ENCODE data around the gene PRKN. TPM values are rescaled to one million over a fixed set of nuclear protein-coding genes. Genes with fewer than 3 reads are reported as not detected.

Gene PRKN
- total and polyA plus RNA-seq, 5 donors from 2014 or later: 0.24 to 3.7 (median 2.5) TPM

DNA sequence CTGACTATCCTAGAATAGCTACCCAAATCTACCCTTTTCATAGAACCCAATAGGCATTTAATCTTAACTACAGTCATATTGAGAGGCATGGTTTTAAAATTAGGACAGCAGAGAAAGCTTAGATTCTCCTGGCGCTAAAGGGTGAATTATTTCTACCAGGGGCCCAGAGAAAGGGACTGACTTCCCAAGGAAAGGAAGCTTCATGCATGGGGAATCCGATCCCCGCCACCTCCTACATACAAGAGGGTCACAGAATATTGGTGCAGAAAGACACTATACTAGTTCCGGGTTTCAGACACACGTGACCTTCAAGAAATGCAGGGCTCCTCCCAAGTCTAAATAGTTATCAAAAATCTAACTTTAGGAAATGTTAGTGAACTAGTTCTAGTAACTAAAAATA, 130.9 kb downstream of the PRKN start:
- H3K27me3 Mint-ChIP-seq: no peaks in the 10 kb centered on the region
- Histone ChIP-seq H3K27ac (ENCODE audit: insufficient read depth, low read length, poor library complexity, severe bottlenecking) (no peak overlapping the region), H3K4me3 (ENCODE audit: low read depth, low read length) (no peak overlapping the region), H3K27me3 (ENCODE audit: control insufficient read depth, insufficient read depth, low read length) (no peaks in the 10 kb centered on the region), H3K9me3 (ENCODE audit: control insufficient read depth in 2 of 2, low read length in 2 of 2) (no peaks in the 10 kb centered on the region), H3K4me1 (ENCODE audit: control insufficient read depth, insufficient read depth, low read length, poor library complexity, severe bottlenecking) (no peaks in the 10 kb centered on the region), H3K36me3 (ENCODE audit: control insufficient read depth, insufficient read depth, low read length) (no peaks in the 10 kb centered on the region)
- H3K4me3 Mint-ChIP-seq: no peak overlapping the region
- no peak overlapping the region for H3K27ac Mint-ChIP-seq
- no peak for ATAC-seq (ENCODE audit: low read depth in 2 of 2)
- no peak for DNase-seq
- H3K9me3 Mint-ChIP-seq: peaks cover 0 to 2% (median 0%) of the 10 kb centered on the region in 7 donors
- no peaks in the 10 kb centered on the region for H3K36me3 Mint-ChIP-seq
- no peaks in the 10 kb centered on the region for H3K4me1 Mint-ChIP-seq

DNA sequence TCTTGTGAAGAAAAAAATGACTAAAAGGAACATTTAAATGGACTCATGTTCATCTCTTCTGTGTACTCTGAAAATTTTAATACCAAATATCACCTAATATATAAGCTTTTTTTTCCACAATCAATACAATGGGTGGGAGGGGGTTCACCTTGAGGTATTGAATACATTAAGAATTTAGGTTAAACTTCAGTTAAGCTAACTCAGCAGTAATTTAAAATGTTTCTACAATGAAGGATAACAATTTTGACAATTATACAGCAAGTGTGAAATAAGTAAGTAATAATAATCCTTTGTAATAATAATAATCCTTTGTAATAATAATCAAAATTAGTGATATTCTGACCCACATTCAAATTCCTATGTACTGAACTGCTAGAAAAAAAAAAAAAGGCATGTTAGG, 136.0 kb downstream of the PRKN start:
- no peaks in the 10 kb centered on the region for H3K36me3 Mint-ChIP-seq
- H3K36me3 ChIP-seq (ENCODE audit: control insufficient read depth, insufficient read depth, low read length): no peaks in the 10 kb centered on the region
- H3K4me1 Mint-ChIP-seq: no peaks in the 10 kb centered on the region
- peaks cover 0 to 3% (median 0%) of the 10 kb centered on the region in 7 donors for H3K9me3 Mint-ChIP-seq
- H3K27ac Mint-ChIP-seq: no peak overlapping the region
- no peak overlapping the region for H3K4me3 Mint-ChIP-seq
- H3K27ac ChIP-seq (ENCODE audit: insufficient read depth, low read length, poor library complexity, severe bottlenecking): no peak overlapping the region
- no peak for ATAC-seq (ENCODE audit: low read depth in 2 of 2)
- H3K27me3 Mint-ChIP-seq: no peaks in the 10 kb centered on the region
- no peaks in the 10 kb centered on the region for H3K9me3 ChIP-seq (ENCODE audit: control insufficient read depth in 2 of 2, low read length in 2 of 2)
- H3K27me3 ChIP-seq (ENCODE audit: control insufficient read depth, insufficient read depth, low read length): no peaks in the 10 kb centered on the region
- no peaks in the 10 kb centered on the region for H3K4me1 ChIP-seq (ENCODE audit: control insufficient read depth, insufficient read depth, low read length, poor library complexity, severe bottlenecking)
- DNase-seq: no peak
- H3K4me3 ChIP-seq (ENCODE audit: low read depth, low read length): no peak overlapping the region

DNA sequence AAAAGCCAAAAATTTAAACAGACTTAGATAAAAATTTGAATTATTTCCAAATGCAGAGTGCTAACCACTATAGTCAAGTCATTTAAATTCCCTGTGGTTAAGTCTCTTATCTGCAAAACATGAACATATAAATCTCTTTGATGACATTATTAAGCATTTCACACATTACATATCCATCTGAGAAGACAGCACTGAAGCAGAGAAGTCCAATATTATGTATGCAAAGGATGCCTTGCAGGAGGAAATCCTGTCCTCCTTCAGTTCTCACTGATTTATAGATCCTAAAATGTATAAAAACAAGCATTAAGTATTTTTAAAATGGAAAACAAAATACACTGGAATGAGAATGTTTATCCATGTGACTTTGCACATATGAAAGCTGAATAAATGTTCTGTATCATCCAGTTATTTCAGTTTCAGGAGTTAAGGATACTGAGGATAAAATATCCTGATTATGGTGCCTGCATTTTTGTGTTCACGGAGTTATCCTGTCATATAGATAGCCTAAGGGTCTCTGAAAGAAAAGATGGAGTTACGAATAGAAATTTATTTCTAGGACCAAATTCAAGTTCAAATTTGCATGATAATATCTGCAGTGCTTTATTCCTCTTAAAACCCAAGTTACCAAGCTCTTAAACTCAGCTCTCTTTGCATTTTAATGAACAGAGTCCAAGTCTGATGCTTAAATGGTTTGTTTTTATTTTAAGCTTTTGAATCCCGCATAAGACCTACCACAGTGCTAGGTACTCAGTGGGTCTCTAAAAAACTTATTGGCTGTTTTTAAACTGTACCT, 145.4 kb downstream of the PRKN start:
- Mint-ChIP-seq H3K36me3 (no peaks in the 10 kb centered on the region), H3K4me1 (peaks cover 0 to 7% (median 0%) of the 10 kb centered on the region in 4 donors), H3K4me3 (no peak overlapping the region), H3K9me3 (peaks cover 0 to 4% (median 0%) of the 10 kb centered on the region in 7 donors), H3K27me3 (no peaks in the 10 kb centered on the region), H3K27ac (no peak overlapping the region)
- H3K4me3 ChIP-seq (ENCODE audit: low read depth, low read length): no peak overlapping the region
- H3K9me3 ChIP-seq (ENCODE audit: control insufficient read depth in 2 of 2, low read length in 2 of 2): no peaks in the 10 kb centered on the region
- H3K4me1 ChIP-seq (ENCODE audit: control insufficient read depth, insufficient read depth, low read length, poor library complexity, severe bottlenecking): no peaks in the 10 kb centered on the region
- H3K27me3 ChIP-seq (ENCODE audit: control insufficient read depth, insufficient read depth, low read length): no peaks in the 10 kb centered on the region
- no peaks in the 10 kb centered on the region for H3K36me3 ChIP-seq (ENCODE audit: control insufficient read depth, insufficient read depth, low read length)
- no peak overlapping the region for H3K27ac ChIP-seq (ENCODE audit: insufficient read depth, low read length, poor library complexity, severe bottlenecking)
- DNase-seq (no peak), ATAC-seq (ENCODE audit: low read depth in 2 of 2) (no peak)

GRCh38 chr6:162580619-162581018, 146.9 kb downstream of the PRKN start:
- Mint-ChIP-seq H3K4me3 (no peak overlapping the region), H3K27me3 (no peaks in the 10 kb centered on the region), H3K36me3 (no peaks in the 10 kb centered on the region), H3K27ac (no peak overlapping the region), H3K4me1 (peaks cover 0 to 7% (median 0%) of the 10 kb centered on the region in 4 donors), H3K9me3 (peaks cover 0 to 4% (median 0%) of the 10 kb centered on the region in 7 donors)
- no peaks in the 10 kb centered on the region for H3K36me3 ChIP-seq (ENCODE audit: control insufficient read depth, insufficient read depth, low read length)
- H3K27me3 ChIP-seq (ENCODE audit: control insufficient read depth, insufficient read depth, low read length): no peaks in the 10 kb centered on the region
- H3K4me1 ChIP-seq (ENCODE audit: control insufficient read depth, insufficient read depth, low read length, poor library complexity, severe bottlenecking): no peaks in the 10 kb centered on the region
- ATAC-seq (ENCODE audit: low read depth in 2 of 2) (no peak), DNase-seq (no peak)
- H3K9me3 ChIP-seq (ENCODE audit: control insufficient read depth in 2 of 2, low read length in 2 of 2): no peaks in the 10 kb centered on the region
- H3K4me3 ChIP-seq (ENCODE audit: low read depth, low read length): no peak overlapping the region
- no peak overlapping the region for H3K27ac ChIP-seq (ENCODE audit: insufficient read depth, low read length, poor library complexity, severe bottlenecking)

- H3K27me3 Mint-ChIP-seq: no peaks in the 10 kb centered on the region
Observed at GRCh38 chr6:162576016-162576415, 151.6 kb downstream of the PRKN start.

GRCh38 chr6:162572240-162572639, 155.3 kb downstream of the PRKN start:
- no peak for ATAC-seq (ENCODE audit: low read depth in 2 of 2)
- H3K9me3 ChIP-seq (ENCODE audit: control insufficient read depth in 2 of 2, low read length in 2 of 2): no peaks in the 10 kb centered on the region
- no peak overlapping the region for H3K27ac ChIP-seq (ENCODE audit: insufficient read depth, low read length, poor library complexity, severe bottlenecking)
- H3K9me3 Mint-ChIP-seq: peaks cover 0 to 8% (median 3%) of the 10 kb centered on the region in 7 donors
- no peaks in the 10 kb centered on the region for H3K27me3 ChIP-seq (ENCODE audit: control insufficient read depth, insufficient read depth, low read length)
- no peak for DNase-seq
- H3K4me3 Mint-ChIP-seq: no peak overlapping the region
- H3K27ac Mint-ChIP-seq: no peak overlapping the region
- no peak overlapping the region for H3K4me3 ChIP-seq (ENCODE audit: low read depth, low read length)
- H3K27me3 Mint-ChIP-seq: no peaks in the 10 kb centered on the region
- no peaks in the 10 kb centered on the region for H3K4me1 ChIP-seq (ENCODE audit: control insufficient read depth, insufficient read depth, low read length, poor library complexity, severe bottlenecking)
- peaks cover 9% of the 10 kb centered on the region for H3K36me3 Mint-ChIP-seq
- no peaks in the 10 kb centered on the region for H3K4me1 Mint-ChIP-seq
- H3K36me3 ChIP-seq (ENCODE audit: control insufficient read depth, insufficient read depth, low read length): no peaks in the 10 kb centered on the region

More at GRCh38 chr6:162576016-162576415, 151.6 kb downstream of the PRKN start:
- Mint-ChIP-seq H3K4me3 (no peak overlapping the region), H3K36me3 (no peaks in the 10 kb centered on the region), H3K9me3 (peaks cover 0 to 7% (median 0%) of the 10 kb centered on the region in 7 donors), H3K27ac (no peak overlapping the region), H3K4me1 (peaks cover 0 to 7% (median 0%) of the 10 kb centered on the region in 4 donors)
- Histone ChIP-seq H3K27ac (ENCODE audit: insufficient read depth, low read length, poor library complexity, severe bottlenecking) (no peak overlapping the region), H3K4me3 (ENCODE audit: low read depth, low read length) (no peak overlapping the region), H3K27me3 (ENCODE audit: control insufficient read depth, insufficient read depth, low read length) (no peaks in the 10 kb centered on the region), H3K4me1 (ENCODE audit: control insufficient read depth, insufficient read depth, low read length, poor library complexity, severe bottlenecking) (no peaks in the 10 kb centered on the region), H3K9me3 (ENCODE audit: control insufficient read depth in 2 of 2, low read length in 2 of 2) (no peaks in the 10 kb centered on the region), H3K36me3 (ENCODE audit: control insufficient read depth, insufficient read depth, low read length) (no peaks in the 10 kb centered on the region)
- DNase-seq: no peak
- no peak for ATAC-seq (ENCODE audit: low read depth in 2 of 2)

DNA sequence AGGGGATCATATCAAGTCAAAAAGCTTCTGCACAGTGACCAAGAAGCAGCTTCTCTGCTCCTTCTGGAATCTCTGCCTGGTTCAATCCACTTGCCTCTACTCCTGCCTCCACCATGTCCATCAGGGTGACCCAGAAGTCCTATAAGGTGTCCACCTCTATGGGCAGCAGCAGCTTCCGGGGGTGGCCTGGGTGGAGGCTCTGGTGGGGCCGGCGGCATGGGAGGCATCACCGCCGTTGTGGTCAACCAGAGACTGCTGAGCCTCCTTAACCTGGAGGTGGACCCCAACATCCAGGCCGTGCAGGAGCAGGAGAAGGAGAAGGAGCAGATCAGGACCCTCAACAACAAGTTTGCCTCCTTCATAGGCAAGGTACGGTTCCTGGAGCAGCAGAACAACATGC, 159.3 kb downstream of the PRKN start:
- no peak overlapping the region for H3K27ac ChIP-seq (ENCODE audit: insufficient read depth, low read length, poor library complexity, severe bottlenecking)
- H3K36me3 ChIP-seq (ENCODE audit: control insufficient read depth, insufficient read depth, low read length): no peaks in the 10 kb centered on the region
- Mint-ChIP-seq H3K36me3 (peaks cover 9% of the 10 kb centered on the region), H3K4me1 (no peaks in the 10 kb centered on the region), H3K27me3 (no peaks in the 10 kb centered on the region), H3K4me3 (no peak overlapping the region), H3K9me3 (peaks cover 3 to 37% (median 10%) of the 10 kb centered on the region in 7 donors), H3K27ac (no peak overlapping the region)
- no peak overlapping the region for H3K4me3 ChIP-seq (ENCODE audit: low read depth, low read length)
- peaks cover 0 to 4% of the 10 kb centered on the region in 2 experiments for H3K9me3 ChIP-seq (ENCODE audit: control insufficient read depth in 2 of 2, low read length in 2 of 2)
- DNase-seq: no peak
- no peak for ATAC-seq (ENCODE audit: low read depth in 2 of 2)
- H3K27me3 ChIP-seq (ENCODE audit: control insufficient read depth, insufficient read depth, low read length): no peaks in the 10 kb centered on the region
- no peaks in the 10 kb centered on the region for H3K4me1 ChIP-seq (ENCODE audit: control insufficient read depth, insufficient read depth, low read length, poor library complexity, severe bottlenecking)

DNA sequence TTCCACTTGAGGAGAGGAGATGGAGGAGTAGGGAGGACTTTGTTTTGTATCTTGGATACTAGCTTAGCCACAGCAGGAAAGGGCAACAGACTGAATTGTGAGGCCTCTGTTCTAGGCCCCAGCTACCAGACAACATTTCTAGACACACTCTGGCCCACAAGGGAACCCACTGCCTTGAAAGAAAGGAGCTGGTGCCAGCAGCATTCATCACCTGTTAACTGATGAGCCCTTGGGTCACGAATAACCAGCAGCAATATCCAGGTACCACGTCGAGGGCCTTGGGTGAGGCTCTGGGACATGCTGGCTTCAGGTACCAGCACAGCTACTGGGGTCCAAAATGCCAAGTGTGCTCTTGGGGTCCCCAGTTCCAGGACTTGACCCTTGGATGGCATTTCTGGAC, 165.5 kb downstream of the PRKN start:
- H3K4me3 ChIP-seq (ENCODE audit: low read depth, low read length): no peak overlapping the region
- no peaks in the 10 kb centered on the region for H3K36me3 ChIP-seq (ENCODE audit: control insufficient read depth, insufficient read depth, low read length)
- H3K27me3 Mint-ChIP-seq: no peaks in the 10 kb centered on the region
- no peak overlapping the region for H3K27ac ChIP-seq (ENCODE audit: insufficient read depth, low read length, poor library complexity, severe bottlenecking)
- no peaks in the 10 kb centered on the region for H3K4me1 ChIP-seq (ENCODE audit: control insufficient read depth, insufficient read depth, low read length, poor library complexity, severe bottlenecking)
- peaks cover 3 to 33% (median 7%) of the 10 kb centered on the region in 7 donors for H3K9me3 Mint-ChIP-seq
- H3K4me3 Mint-ChIP-seq: no peak overlapping the region
- H3K36me3 Mint-ChIP-seq: peaks cover 6% of the 10 kb centered on the region
- ATAC-seq (ENCODE audit: low read depth in 2 of 2): no peak
- no peak overlapping the region for H3K27ac Mint-ChIP-seq
- no peak for DNase-seq
- peaks cover 0 to 4% of the 10 kb centered on the region in 2 experiments for H3K9me3 ChIP-seq (ENCODE audit: control insufficient read depth in 2 of 2, low read length in 2 of 2)
- no peaks in the 10 kb centered on the region for H3K27me3 ChIP-seq (ENCODE audit: control insufficient read depth, insufficient read depth, low read length)
- peaks cover 0 to 7% (median 0%) of the 10 kb centered on the region in 4 donors for H3K4me1 Mint-ChIP-seq
